GM12873 (cell line): ENCODE measurements around the gene MACROD1.

ENCODE experiments used
- TF ChIP-seq, protein P1 (sequence below): IDR thresholded peaks from 2 replicates; pipeline ENCODE4 v1.5.1; 2012; ENCODE audit warnings: low read depth, mild to moderate bottlenecking, moderate library complexity, low read length, control low read depth; ENCODE audit not compliant: insufficient read depth; ENCODE audit errors: missing control alignments

Gene MACROD1

DNA sequence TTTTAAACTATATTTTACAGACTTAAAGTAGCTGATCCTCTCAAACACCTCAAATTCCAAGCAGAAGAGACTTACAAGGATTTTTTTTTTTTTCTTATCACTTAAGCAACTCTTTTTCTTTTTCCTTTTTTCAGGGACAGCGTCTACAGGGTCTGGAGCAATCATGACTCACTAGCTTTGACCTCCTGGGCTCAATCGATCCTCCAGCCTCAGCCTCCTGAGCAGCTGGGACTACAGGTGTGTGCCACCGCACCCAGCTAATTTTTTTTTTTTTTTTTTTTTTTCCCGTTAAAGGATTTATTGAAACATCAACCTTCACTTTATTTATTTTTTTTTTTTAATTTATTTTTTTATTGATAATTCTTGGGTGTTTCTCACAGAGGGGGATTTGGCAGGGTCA, 4.5 kb upstream of the MACROD1 start:
- TF ChIP-seq, protein P1, sequence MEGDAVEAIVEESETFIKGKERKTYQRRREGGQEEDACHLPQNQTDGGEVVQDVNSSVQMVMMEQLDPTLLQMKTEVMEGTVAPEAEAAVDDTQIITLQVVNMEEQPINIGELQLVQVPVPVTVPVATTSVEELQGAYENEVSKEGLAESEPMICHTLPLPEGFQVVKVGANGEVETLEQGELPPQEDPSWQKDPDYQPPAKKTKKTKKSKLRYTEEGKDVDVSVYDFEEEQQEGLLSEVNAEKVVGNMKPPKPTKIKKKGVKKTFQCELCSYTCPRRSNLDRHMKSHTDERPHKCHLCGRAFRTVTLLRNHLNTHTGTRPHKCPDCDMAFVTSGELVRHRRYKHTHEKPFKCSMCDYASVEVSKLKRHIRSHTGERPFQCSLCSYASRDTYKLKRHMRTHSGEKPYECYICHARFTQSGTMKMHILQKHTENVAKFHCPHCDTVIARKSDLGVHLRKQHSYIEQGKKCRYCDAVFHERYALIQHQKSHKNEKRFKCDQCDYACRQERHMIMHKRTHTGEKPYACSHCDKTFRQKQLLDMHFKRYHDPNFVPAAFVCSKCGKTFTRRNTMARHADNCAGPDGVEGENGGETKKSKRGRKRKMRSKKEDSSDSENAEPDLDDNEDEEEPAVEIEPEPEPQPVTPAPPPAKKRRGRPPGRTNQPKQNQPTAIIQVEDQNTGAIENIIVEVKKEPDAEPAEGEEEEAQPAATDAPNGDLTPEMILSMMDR: no peak

DNA sequence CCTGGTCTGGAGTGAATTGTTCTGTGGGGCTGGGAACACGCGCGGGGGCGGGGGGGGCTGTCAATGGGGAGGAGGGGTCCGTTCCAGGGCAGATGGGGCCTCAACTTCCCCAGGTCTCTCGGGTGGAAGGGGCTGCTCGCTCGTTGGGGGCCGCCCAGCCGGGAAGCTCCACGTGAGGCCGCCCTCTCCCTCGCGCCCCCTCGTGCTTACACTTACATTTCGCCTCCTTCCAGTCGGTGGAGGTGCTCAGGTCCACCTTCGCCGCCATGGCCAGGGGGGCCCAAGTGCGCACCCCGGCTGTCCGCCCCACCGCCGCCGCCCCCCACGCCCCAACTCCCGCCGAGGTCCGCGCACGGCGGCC, 452 bp downstream of the MACROD1 start:
- TF ChIP-seq, protein P1: no peak

DNA sequence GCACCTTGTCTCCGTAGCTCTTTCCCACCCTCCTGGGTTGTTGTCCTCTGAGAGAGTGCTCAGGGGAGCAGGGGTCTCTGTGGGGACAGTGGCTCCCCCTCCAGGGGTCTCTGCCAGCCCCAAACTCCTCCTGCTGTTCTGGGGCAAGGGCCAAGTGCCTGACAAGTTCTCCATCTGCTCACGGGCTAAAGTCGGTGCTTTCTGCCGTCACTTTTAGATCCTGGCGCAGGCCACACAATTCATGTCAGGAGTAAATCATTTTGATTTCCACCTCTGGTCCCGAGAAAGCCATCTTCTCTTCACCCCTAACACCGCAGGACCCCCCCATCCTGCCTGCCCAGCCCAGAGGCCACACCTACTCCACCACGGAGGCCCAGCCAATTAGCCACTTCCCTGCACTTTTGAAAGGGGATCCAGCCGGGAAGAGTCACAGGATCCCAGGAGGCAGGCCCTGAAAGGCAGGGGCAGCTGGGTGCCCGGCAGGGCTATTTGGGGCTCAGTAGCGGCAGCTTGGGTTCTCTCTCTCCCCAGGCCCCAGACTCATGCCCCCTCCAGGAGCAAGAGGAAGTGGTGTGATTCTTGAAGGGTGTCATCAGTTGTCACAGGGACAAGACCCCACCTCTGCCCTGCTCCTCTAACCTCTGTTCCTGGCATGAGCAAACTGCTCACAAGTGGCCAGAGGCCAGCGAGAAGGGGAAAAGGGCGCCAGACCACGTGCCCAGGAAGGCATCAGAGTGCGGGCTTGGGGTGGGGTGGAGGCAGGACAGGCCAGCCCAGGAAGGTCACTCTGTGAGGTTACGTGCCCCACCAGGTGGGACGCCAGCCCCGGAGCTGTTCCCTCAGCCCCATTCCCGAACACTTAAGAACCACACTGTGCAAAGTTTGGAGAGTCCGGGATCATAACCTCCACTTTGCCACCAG, 1.3 kb downstream of the MACROD1 start:
- TF ChIP-seq, protein P1: no peak

DNA sequence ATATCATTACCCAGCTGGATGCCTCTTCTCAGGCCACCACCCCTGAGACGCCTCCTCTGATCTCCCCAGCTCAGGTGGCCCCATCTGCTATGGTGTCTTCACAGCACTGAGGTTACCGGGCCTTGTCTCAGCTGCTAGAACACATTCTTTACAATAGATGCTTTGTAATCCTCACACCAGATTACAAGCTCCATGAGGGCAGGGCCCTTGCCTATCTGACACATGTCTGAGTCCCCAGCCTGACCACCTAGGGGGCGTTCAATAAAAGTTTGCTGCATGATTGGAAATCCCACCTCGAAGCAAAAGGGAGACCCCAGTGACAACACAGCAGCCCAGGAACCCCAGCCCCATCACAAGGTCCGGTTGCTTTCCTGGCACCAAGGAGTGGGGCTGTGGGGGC, 2.0 kb downstream of the MACROD1 start:
- TF ChIP-seq, protein P1: no peak

DNA sequence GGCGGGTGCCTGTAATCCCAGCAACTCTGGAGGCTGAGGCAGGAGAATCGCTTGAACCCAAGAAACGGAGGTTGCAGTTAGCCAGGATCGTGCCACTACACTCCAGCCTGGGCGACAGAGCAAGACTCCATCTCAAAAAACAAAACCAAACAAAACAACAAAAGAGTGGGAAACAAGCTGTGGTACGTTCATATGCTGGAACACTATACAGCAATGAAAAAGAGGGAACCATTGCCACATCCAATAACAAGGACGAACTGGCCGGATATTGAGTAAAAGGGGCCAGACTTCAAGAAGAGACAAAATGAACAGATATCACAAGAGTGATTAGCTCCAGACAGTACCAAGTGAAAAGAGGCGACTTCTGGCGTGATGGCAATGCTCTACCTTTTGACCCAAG, 4.9 kb downstream of the MACROD1 start:
- TF ChIP-seq, protein P1: no peak

DNA sequence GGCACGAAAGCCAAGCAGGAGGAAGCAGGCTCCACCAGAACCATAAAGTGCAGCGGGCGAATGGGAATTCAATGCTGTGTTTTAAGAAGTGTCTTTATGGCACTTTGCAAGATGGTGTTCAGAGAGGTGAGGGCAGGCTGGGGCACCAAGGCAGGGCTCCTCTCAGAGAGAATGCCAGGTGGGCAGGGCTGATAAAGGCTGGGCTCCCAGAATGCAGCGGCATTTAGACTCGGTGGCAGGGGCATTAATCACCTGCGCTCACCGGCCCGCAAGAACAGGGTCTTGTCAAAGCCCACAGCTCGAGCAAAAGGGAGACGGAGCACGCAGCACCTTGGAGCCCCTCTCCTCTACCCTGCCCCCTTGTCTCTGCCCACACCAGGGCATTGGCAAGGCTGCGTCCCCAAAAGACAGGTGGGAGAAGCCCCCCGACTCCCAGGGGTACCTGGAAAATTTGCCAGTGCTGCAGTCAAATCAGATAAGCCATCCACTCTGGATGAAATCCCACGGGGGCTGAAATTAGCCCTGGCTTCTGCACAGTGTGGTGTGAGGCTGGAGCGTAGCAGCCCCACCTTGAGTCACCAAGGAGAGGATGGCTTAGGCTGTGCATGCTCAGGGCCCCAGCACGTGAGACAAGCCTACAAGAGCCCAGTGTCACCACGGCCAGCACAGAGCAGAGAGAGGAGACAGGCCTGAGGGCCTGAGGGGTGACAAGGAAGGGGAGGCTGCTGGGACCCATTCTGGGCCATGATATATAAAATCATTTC, 8.1 kb downstream of the MACROD1 start:
- TF ChIP-seq, protein P1: no peak

DNA sequence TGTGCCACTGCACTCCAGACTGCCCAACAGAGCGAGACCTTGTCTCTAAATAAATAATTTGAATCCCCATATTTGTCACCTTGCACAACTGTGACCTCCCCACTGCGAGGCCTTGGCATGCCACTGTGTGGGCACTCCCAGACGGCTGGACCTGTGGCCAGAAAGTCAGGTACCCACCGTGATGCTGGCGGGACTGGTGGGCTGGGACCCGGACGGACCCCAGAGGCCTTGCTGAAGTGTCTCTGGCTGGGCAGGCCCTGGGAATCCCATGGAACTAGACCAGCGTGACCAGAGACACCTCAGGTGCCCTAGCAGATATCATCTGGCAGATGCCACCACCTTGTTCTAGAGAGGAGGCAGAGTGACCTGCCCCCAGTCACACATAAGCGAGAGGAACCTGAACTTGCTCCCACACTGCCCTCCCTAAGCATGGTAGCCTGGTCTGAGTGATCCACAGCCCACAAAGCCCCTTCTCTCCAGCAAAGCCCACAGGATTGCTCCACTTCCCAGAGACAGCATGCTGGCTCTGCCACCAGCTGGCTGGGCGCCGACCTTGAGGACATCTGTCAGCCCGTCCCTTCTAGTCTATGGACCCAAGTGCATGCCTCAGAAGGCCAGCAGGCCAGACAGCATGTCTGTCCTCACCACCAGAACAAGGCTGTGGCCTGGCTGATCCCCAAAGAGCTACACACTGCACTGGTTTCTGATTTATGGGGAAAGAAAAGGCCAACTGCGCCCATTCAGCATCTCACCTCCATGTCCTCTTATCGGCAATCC, 9.5 kb downstream of the MACROD1 start:
- TF ChIP-seq, protein P1: no peak
